GM23338 (cell line): ENCODE data around the gene MYOZ3. TPM values are rescaled to one million over a fixed set of nuclear protein-coding genes. Genes with fewer than 3 reads are reported as not detected.

ENCODE experiments used
- ATAC-seq: fragments of 200-7000 bp; cut with Tn5 transposase; 3 replicates; pipeline ENCODE4 v1.9.1; 2020
- DNase-seq: peaks from one replicate; pipeline ENCODE4 v3.0.0-alpha.2; 2015; ENCODE audit warnings: low spot score
- H2AFZ ChIP-seq: fragments of 200-600 bp; sonication (generic); 2 replicates; pipeline ENCODE4 v1.8.0; 2016; ENCODE audit warnings: antibody characterized with exemption, mild to moderate bottlenecking, moderate library complexity
- H3F3A ChIP-seq: fragments of 200-600 bp; sonication (generic); replicated peaks from 2 replicates; pipeline ENCODE4 v1.8.0; 2017; ENCODE audit warnings: antibody characterized with exemption, mixed run types, low read depth
- H3K27ac ChIP-seq: fragments of 200-600 bp; sonication (generic); 2 replicates; pipeline ENCODE4 v1.6.1; 2016; ENCODE audit warnings: low read depth
- H3K27me3 ChIP-seq: fragments of 200-600 bp; sonication (generic); 2 replicates; pipeline ENCODE4 v1.8.0; 2016; ENCODE audit warnings: mild to moderate bottlenecking, mixed run types, moderate library complexity; ENCODE audit not compliant: insufficient read depth
- H3K36me3 ChIP-seq: fragments of 200-600 bp; sonication (generic); 2 replicates; pipeline ENCODE4 v1.8.0; 2016; ENCODE audit warnings: mild to moderate bottlenecking; ENCODE audit not compliant: insufficient read depth
- H3K4me1 ChIP-seq: fragments of 200-600 bp; sonication (generic); 2 replicates; pipeline ENCODE4 v1.8.0; 2016; ENCODE audit warnings: mild to moderate bottlenecking, moderate library complexity; ENCODE audit not compliant: insufficient read depth
- H3K4me2 ChIP-seq: fragments of 200-600 bp; sonication (generic); 2 replicates; pipeline ENCODE4 v1.7.1; 2017; ENCODE audit warnings: mixed run types
- H3K4me3 ChIP-seq: fragments of 200-600 bp; sonication (generic); 2 replicates; pipeline ENCODE4 v1.6.1; 2016; ENCODE audit warnings: mixed run types
- H3K79me2 ChIP-seq: fragments of 200-600 bp; sonication (generic); replicated peaks from 2 replicates; pipeline ENCODE4 v1.8.0; 2017; ENCODE audit warnings: mild to moderate bottlenecking; ENCODE audit not compliant: insufficient read depth
- H3K9me2 ChIP-seq: fragments of 200-600 bp; sonication (generic); 2 replicates; pipeline ENCODE4 v1.8.0; 2017; ENCODE audit not compliant: insufficient read depth
- H4K20me1 ChIP-seq: fragments of 200-600 bp; sonication (generic); replicated peaks from 2 replicates; pipeline ENCODE4 v1.8.0; 2017; ENCODE audit warnings: mild to moderate bottlenecking; ENCODE audit not compliant: insufficient read depth
- H3K27ac Mint-ChIP-seq: 2 replicates; pipeline ENCODE4 v1.8.0; 2020; ENCODE audit warnings: inconsistent platforms, mild to moderate bottlenecking, moderate library complexity, mixed read lengths
- H3K27me3 Mint-ChIP-seq: 3 replicates; pipeline ENCODE4 v1.8.0; 2022; ENCODE audit warnings: low read depth, mild to moderate bottlenecking, moderate library complexity, mixed read lengths, inconsistent platforms; ENCODE audit not compliant: insufficient read depth, poor library complexity
- H3K36me3 Mint-ChIP-seq: 3 replicates; pipeline ENCODE4 v1.8.0; 2021; ENCODE audit warnings: low read depth, mild to moderate bottlenecking, inconsistent platforms, moderate library complexity, mixed read lengths
- H3K4me1 Mint-ChIP-seq: 3 replicates; pipeline ENCODE4 v1.8.0; 2020; ENCODE audit warnings: mild to moderate bottlenecking, inconsistent platforms, mixed read lengths
- H3K4me3 Mint-ChIP-seq: 3 replicates; pipeline ENCODE4 v1.8.0; 2021; ENCODE audit warnings: moderate library complexity, mild to moderate bottlenecking, inconsistent platforms, mixed read lengths
- H3K9me3 Mint-ChIP-seq: 3 replicates; pipeline ENCODE4 v1.8.0; 2020; ENCODE audit warnings: moderate library complexity, mild to moderate bottlenecking, inconsistent platforms, mixed read lengths
- CREB1 ChIP-seq: fragments of 250-450 bp; sonication (Bioruptor Pico); IDR thresholded peaks from 2 replicates; pipeline ENCODE4 v1.5.0; 2020; ENCODE audit warnings: low read depth, mild to moderate bottlenecking, moderate library complexity
- CTCF ChIP-seq, 2 experiments: fragments of 200-600 bp in 1 of 2; sonication (generic) in 1 of 2; conservative IDR thresholded peaks; 2 replicates each; pipeline versions ENCODE4 v1.5.1 to v1.6.1; 2016 to 2017; ENCODE audit warnings: antibody characterized with exemption in 2 of 2, low read depth in 2 of 2, mild to moderate bottlenecking in 2 of 2, moderate library complexity in 1 of 2
- ETS1 ChIP-seq: IDR thresholded peaks from 2 replicates; pipeline ENCODE4 v1.6.1; 2016; ENCODE audit warnings: antibody characterized with exemption
- EZH2 ChIP-seq: fragments of 200-600 bp; sonication (generic); IDR thresholded peaks from one replicate; pipeline ENCODE4 v1.8.0; 2017; ENCODE audit warnings: antibody characterized with exemption, mild to moderate bottlenecking, low read depth; ENCODE audit not compliant: unreplicated experiment
- EZH2phosphoT487 ChIP-seq: fragments of 200-600 bp; sonication (generic); IDR thresholded peaks from one replicate; pipeline ENCODE4 v1.8.1; 2018; ENCODE audit warnings: antibody characterized with exemption; ENCODE audit not compliant: unreplicated experiment
- JUNB ChIP-seq: IDR thresholded peaks from one replicate; pipeline ENCODE4 v1.6.1; 2016; ENCODE audit warnings: antibody characterized with exemption; ENCODE audit not compliant: unreplicated experiment
- NANOG ChIP-seq: IDR thresholded peaks from 2 replicates; pipeline ENCODE4 v1.6.1; 2016; ENCODE audit warnings: antibody characterized with exemption, borderline replicate concordance
- POLR2AphosphoS5 ChIP-seq: IDR thresholded peaks from 2 replicates; pipeline ENCODE4 v1.6.1; 2016; ENCODE audit warnings: antibody characterized with exemption, low read depth
- REST ChIP-seq: IDR thresholded peaks from one replicate; pipeline ENCODE4 v1.6.1; 2018; ENCODE audit warnings: antibody characterized with exemption; ENCODE audit not compliant: unreplicated experiment
- STAT1 ChIP-seq: IDR thresholded peaks from one replicate; pipeline ENCODE4 v1.6.1; 2016; ENCODE audit warnings: antibody characterized with exemption; ENCODE audit not compliant: unreplicated experiment
- ZNF114 ChIP-seq: fragments of 250-450 bp; sonication (Bioruptor Pico); IDR thresholded peaks from 2 replicates; pipeline ENCODE4 v1.5.0; 2020; ENCODE audit warnings: mild to moderate bottlenecking, moderate library complexity
- ZNF331 ChIP-seq: fragments of 250-450 bp; sonication (Bioruptor Pico); IDR thresholded peaks from 2 replicates; pipeline ENCODE4 v1.5.0; 2020; ENCODE audit warnings: low read depth, mild to moderate bottlenecking, moderate library complexity
- ZNF462 ChIP-seq: fragments of 250-450 bp; sonication (Bioruptor Pico); IDR thresholded peaks from 2 replicates; pipeline ENCODE4 v1.5.0; 2020; ENCODE audit warnings: mild to moderate bottlenecking, moderate library complexity
- polyA plus RNA-seq: library from polyadenylated mRNA; unstranded; fragments of >200 nt; fragmentation: Nextera tagmentation; extraction: Ambion mirVana; gene quantifications from 2 replicates; pipeline ENCODE4 v1.2.1, GENCODE V29; 2016
- total RNA-seq: library from RNA; depleted of rRNA; stranded (reverse); fragments of >200 nt; shearing (Covaris generic); gene quantifications from 2 replicates; pipeline ENCODE4 v1.2.3, GENCODE V29; 2014

The MYOZ3 gene
- total and polyA plus RNA-seq, 2 experiments from 2014 or later, result 12.7 to 13.8 TPM

- Histone ChIP-seq H3K79me2 (no peaks in the 10 kb centered on the region), H3K4me2 (no peak overlapping the region), H3F3A (no peaks in the 10 kb centered on the region), H3K36me3 (no peaks in the 10 kb centered on the region), H3K4me3 (no peak overlapping the region), H4K20me1 (no peaks in the 10 kb centered on the region), H3K9me2 (no peaks in the 10 kb centered on the region), H3K27me3 (no peaks in the 10 kb centered on the region), H3K4me1 (peaks cover 7% of the 10 kb centered on the region; the same call in 1 of the 2 replicates), H2AFZ (no peak overlapping the region), H3K27ac (no peak overlapping the region)
- no peak overlapping the region for H3K27ac Mint-ChIP-seq
- H3K4me3 Mint-ChIP-seq, result no peak overlapping the region
- peaks cover 8% of the 10 kb centered on the region for H3K27me3 Mint-ChIP-seq
- H3K9me3 Mint-ChIP-seq, result no peaks in the 10 kb centered on the region
- DNase-seq (no peak), ATAC-seq (no peak)
- no peak for TF ChIP-seq ZNF114
- no peak for TF ChIP-seq ETS1
- no peak for TF ChIP-seq EZH2
- TF ChIP-seq ZNF462 (CRISPR knock-in tag), result no peak
- no peak for TF ChIP-seq EZH2phosphoT487
- TF ChIP-seq REST, result no peak
- no peak for TF ChIP-seq CREB1
- no peak for TF ChIP-seq STAT1
- TF ChIP-seq CTCF (conservative IDR thresholded peaks at IDR 0.05; ENCODE audit: low read depth in 2 of 2), result no peak
- TF ChIP-seq NANOG, result no peak
- no peak for TF ChIP-seq POLR2AphosphoS5
- TF ChIP-seq JUNB, result no peak
- TF ChIP-seq ZNF331 (CRISPR knock-in tag), result no peak
- H3K4me1 Mint-ChIP-seq, result peaks cover 41% of the 10 kb centered on the region
- H3K36me3 Mint-ChIP-seq, result no peaks in the 10 kb centered on the region
These were observed 20.0 kb upstream of the MYOZ3 start for GRCh38 chr5:150641006-150641570.
